Mononuclear cell (primary cell): Measurements from ENCODE around the gene ENPP3. TPM values are rescaled to one million over a fixed set of nuclear protein-coding genes. Genes with fewer than 3 reads are reported as not detected.

Experiments
- H3K27me3 ChIP-seq: 2 replicates; pipeline ENCODE4 v1.6.0; 2011; ENCODE audit warnings: low read length, control low read depth; ENCODE audit not compliant: insufficient read depth
- H3K4me1 ChIP-seq: 2 replicates; pipeline ENCODE4 v1.5.1; 2011; ENCODE audit warnings: mild to moderate bottlenecking, low read length, control low read depth; ENCODE audit not compliant: insufficient read depth
- H3K4me3 ChIP-seq: 2 replicates; pipeline ENCODE4 v1.5.1; 2011; ENCODE audit warnings: mild to moderate bottlenecking, low read length, moderate library complexity
- H3K9me3 ChIP-seq: 2 replicates; pipeline ENCODE4 v1.5.1; 2011; ENCODE audit warnings: low read depth, mild to moderate bottlenecking, control low read depth, low read length
- total RNA-seq: library from RNA; depleted of rRNA; stranded (reverse); fragments of >200 nt; gene quantifications from one replicate; pipeline ENCODE4 v1.2.3, GENCODE V29; 2012

The ENPP3 gene
- total RNA-seq, 1 donor = 0.73 TPM

- Histone ChIP-seq H3K9me3 (no peaks in the 10 kb centered on the region), H3K4me3 (no peak overlapping the region), H3K4me1 (no peaks in the 10 kb centered on the region), H3K27me3 (no peaks in the 10 kb centered on the region)
Measured at GRCh38 chr6:131655951-131656350, 18.8 kb downstream of the ENPP3 start.

- Histone ChIP-seq H3K27me3 (no peaks in the 10 kb centered on the region), H3K9me3 (no peaks in the 10 kb centered on the region), H3K4me3 (no peak overlapping the region), H3K4me1 (no peaks in the 10 kb centered on the region)
Measured at GRCh38 chr6:131656667-131657066, 19.6 kb downstream of the ENPP3 start.

- H3K9me3 ChIP-seq = no peaks in the 10 kb centered on the region
- H3K4me3 ChIP-seq = no peak overlapping the region
- no peaks in the 10 kb centered on the region for H3K4me1 ChIP-seq
- H3K27me3 ChIP-seq = no peaks in the 10 kb centered on the region
Measured at GRCh38 chr6:131657222-131657621, 20.1 kb downstream of the ENPP3 start.

GRCh38 chr6:131657630-131658111, 20.6 kb downstream of the ENPP3 start:
- no peaks in the 10 kb centered on the region for H3K9me3 ChIP-seq
- H3K4me3 ChIP-seq = no peak overlapping the region
- H3K27me3 ChIP-seq = no peaks in the 10 kb centered on the region
- no peaks in the 10 kb centered on the region for H3K4me1 ChIP-seq

- H3K27me3 ChIP-seq = no peaks in the 10 kb centered on the region
- no peak overlapping the region for H3K4me3 ChIP-seq
- H3K4me1 ChIP-seq = no peaks in the 10 kb centered on the region
Measured at GRCh38 chr6:131658287-131658686, 21.2 kb downstream of the ENPP3 start.

GRCh38 chr6:131660195-131660594, 23.1 kb downstream of the ENPP3 start:
- no peaks in the 10 kb centered on the region for H3K9me3 ChIP-seq
- no peak overlapping the region for H3K4me3 ChIP-seq
- H3K27me3 ChIP-seq = no peaks in the 10 kb centered on the region
- no peaks in the 10 kb centered on the region for H3K4me1 ChIP-seq

More at GRCh38 chr6:131658287-131658686, 21.2 kb downstream of the ENPP3 start:
- H3K9me3 ChIP-seq = no peaks in the 10 kb centered on the region

- no peaks in the 10 kb centered on the region for H3K9me3 ChIP-seq
- no peak overlapping the region for H3K4me3 ChIP-seq
- H3K27me3 ChIP-seq = peaks cover 3% of the 10 kb centered on the region
- H3K4me1 ChIP-seq = no peaks in the 10 kb centered on the region
Measured at GRCh38 chr6:131663578-131664165, 26.6 kb downstream of the ENPP3 start.

GRCh38 chr6:131669891-131670290, 32.8 kb downstream of the ENPP3 start:
- no peak overlapping the region for H3K4me3 ChIP-seq

GRCh38 chr6:131673184-131673583, 36.1 kb downstream of the ENPP3 start:
- H3K4me3 ChIP-seq = no peak overlapping the region
- H3K9me3 ChIP-seq = no peaks in the 10 kb centered on the region
- H3K4me1 ChIP-seq = no peaks in the 10 kb centered on the region
- no peaks in the 10 kb centered on the region for H3K27me3 ChIP-seq

More at GRCh38 chr6:131669891-131670290, 32.8 kb downstream of the ENPP3 start:
- peaks cover 3% of the 10 kb centered on the region for H3K27me3 ChIP-seq
- no peaks in the 10 kb centered on the region for H3K4me1 ChIP-seq
- no peaks in the 10 kb centered on the region for H3K9me3 ChIP-seq

- H3K9me3 ChIP-seq = no peaks in the 10 kb centered on the region
- no peak overlapping the region for H3K4me3 ChIP-seq
- H3K27me3 ChIP-seq = no peaks in the 10 kb centered on the region
- H3K4me1 ChIP-seq = no peaks in the 10 kb centered on the region
Measured at GRCh38 chr6:131678442-131678841, 41.3 kb downstream of the ENPP3 start.

GRCh38 chr6:131680868-131681267, 43.8 kb downstream of the ENPP3 start:
- no peaks in the 10 kb centered on the region for H3K27me3 ChIP-seq

GRCh38 chr6:131681585-131681984, 44.5 kb downstream of the ENPP3 start:
- Histone ChIP-seq H3K9me3 (no peaks in the 10 kb centered on the region), H3K4me3 (no peak overlapping the region), H3K27me3 (no peaks in the 10 kb centered on the region), H3K4me1 (peaks cover 4% of the 10 kb centered on the region)

More at GRCh38 chr6:131680868-131681267, 43.8 kb downstream of the ENPP3 start:
- H3K9me3 ChIP-seq = no peaks in the 10 kb centered on the region
- H3K4me1 ChIP-seq = peaks cover 4% of the 10 kb centered on the region
- no peak overlapping the region for H3K4me3 ChIP-seq

GRCh38 chr6:131682442-131682841, 45.3 kb downstream of the ENPP3 start:
- Histone ChIP-seq H3K4me3 (no peak overlapping the region), H3K4me1 (peaks cover 4% of the 10 kb centered on the region), H3K27me3 (no peaks in the 10 kb centered on the region), H3K9me3 (no peaks in the 10 kb centered on the region)

GRCh38 chr6:131683479-131683878, 46.4 kb downstream of the ENPP3 start:
- no peak overlapping the region for H3K4me3 ChIP-seq
- no peaks in the 10 kb centered on the region for H3K9me3 ChIP-seq
- peaks cover 10% of the 10 kb centered on the region for H3K4me1 ChIP-seq
- no peaks in the 10 kb centered on the region for H3K27me3 ChIP-seq

- Histone ChIP-seq H3K4me3 (no peak overlapping the region), H3K27me3 (no peaks in the 10 kb centered on the region), H3K4me1 (peaks cover 16% of the 10 kb centered on the region), H3K9me3 (no peaks in the 10 kb centered on the region)
Measured at GRCh38 chr6:131685266-131685780, 48.2 kb downstream of the ENPP3 start.

GRCh38 chr6:131687022-131687421, 49.9 kb downstream of the ENPP3 start:
- H3K4me1 ChIP-seq = peaks cover 27% of the 10 kb centered on the region
- no peaks in the 10 kb centered on the region for H3K27me3 ChIP-seq
- H3K9me3 ChIP-seq = no peaks in the 10 kb centered on the region
- H3K4me3 ChIP-seq = no peak overlapping the region
